Choroid plexus epithelial cell (primary cell): Measurements from ENCODE around the gene SPRED1.
A peak's percentile ranks its signal among the peaks of the same experiment; 100 is the strongest.

Source experiments
- DNase-seq: peaks from one replicate; pipeline ENCODE4 v3.0.0-alpha.2; 2010; ENCODE audit warnings: low read depth
- H3K4me3 ChIP-seq: 2 replicates; pipeline ENCODE4 v1.5.1; 2011; ENCODE audit warnings: low read depth, mild to moderate bottlenecking, control low read depth, low read length, moderate library complexity
- TF ChIP-seq, protein P1 (sequence below): conservative IDR thresholded peaks from 2 replicates; pipeline ENCODE4 v1.5.1; 2011; ENCODE audit warnings: low read depth, mild to moderate bottlenecking, control low read depth, inconsistent platforms, low read length, moderate library complexity

SPRED1 gene

GRCh38 chr15:38252481-38253350 lies at the start of gene SPRED1:
Gene SPRED1, plus strand, starts transcription at chr15:38252836. Its CDS starts 350 bp downstream, at chr15:38253186.
- TF ChIP-seq, protein P1, sequence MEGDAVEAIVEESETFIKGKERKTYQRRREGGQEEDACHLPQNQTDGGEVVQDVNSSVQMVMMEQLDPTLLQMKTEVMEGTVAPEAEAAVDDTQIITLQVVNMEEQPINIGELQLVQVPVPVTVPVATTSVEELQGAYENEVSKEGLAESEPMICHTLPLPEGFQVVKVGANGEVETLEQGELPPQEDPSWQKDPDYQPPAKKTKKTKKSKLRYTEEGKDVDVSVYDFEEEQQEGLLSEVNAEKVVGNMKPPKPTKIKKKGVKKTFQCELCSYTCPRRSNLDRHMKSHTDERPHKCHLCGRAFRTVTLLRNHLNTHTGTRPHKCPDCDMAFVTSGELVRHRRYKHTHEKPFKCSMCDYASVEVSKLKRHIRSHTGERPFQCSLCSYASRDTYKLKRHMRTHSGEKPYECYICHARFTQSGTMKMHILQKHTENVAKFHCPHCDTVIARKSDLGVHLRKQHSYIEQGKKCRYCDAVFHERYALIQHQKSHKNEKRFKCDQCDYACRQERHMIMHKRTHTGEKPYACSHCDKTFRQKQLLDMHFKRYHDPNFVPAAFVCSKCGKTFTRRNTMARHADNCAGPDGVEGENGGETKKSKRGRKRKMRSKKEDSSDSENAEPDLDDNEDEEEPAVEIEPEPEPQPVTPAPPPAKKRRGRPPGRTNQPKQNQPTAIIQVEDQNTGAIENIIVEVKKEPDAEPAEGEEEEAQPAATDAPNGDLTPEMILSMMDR: no peak
- peak; percentile 72 for DNase-seq
- peak within 1 kb of the TSS; percentile 82 for H3K4me3 ChIP-seq

GRCh38 chr15:38205526-38206272 lies 46.9 kb upstream of the SPRED1 start:
- DNase-seq: no peak

DNA sequence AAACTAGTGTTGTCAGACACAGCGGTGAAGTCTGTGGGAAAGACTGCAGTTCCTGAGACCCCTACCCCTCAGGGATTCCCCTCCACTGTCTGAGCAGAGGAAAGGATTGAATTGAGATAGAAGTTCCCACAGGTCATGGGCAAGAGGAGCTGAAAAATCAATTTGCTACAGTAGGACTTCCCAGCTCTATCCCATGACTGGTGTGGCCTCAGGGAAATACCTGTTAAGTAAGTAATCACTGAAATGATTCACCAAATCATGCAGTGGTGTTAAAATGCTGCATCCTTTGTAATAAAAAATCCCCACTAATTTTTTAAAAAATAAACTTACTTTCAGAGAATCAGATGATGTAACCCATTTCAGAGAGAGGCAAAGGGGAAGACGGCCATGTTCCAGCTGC lies 45.0 kb upstream of the SPRED1 start:
- no peak overlapping the region for H3K4me3 ChIP-seq
- TF ChIP-seq, protein P1: no peak
- no peak for DNase-seq

More at GRCh38 chr15:38205526-38206272, 46.9 kb upstream of the SPRED1 start:
- H3K4me3 ChIP-seq: no peak overlapping the region
- TF ChIP-seq, protein P1: no peak

GRCh38 chr15:38208206-38208605 lies 44.4 kb upstream of the SPRED1 start:
- no peak for DNase-seq
- TF ChIP-seq, protein P1: no peak
- H3K4me3 ChIP-seq: no peak overlapping the region

- TF ChIP-seq, protein P1: no peak
- no peak overlapping the region for H3K4me3 ChIP-seq
- no peak for DNase-seq
Observed at GRCh38 chr15:38208779-38209178, 43.9 kb upstream of the SPRED1 start.

GRCh38 chr15:38211249-38211648 lies 41.4 kb upstream of the SPRED1 start:
- DNase-seq: no peak
- H3K4me3 ChIP-seq: no peak overlapping the region
- TF ChIP-seq, protein P1: no peak
